ENCODE measurements around the gene LCTL.

The LCTL gene

DNA sequence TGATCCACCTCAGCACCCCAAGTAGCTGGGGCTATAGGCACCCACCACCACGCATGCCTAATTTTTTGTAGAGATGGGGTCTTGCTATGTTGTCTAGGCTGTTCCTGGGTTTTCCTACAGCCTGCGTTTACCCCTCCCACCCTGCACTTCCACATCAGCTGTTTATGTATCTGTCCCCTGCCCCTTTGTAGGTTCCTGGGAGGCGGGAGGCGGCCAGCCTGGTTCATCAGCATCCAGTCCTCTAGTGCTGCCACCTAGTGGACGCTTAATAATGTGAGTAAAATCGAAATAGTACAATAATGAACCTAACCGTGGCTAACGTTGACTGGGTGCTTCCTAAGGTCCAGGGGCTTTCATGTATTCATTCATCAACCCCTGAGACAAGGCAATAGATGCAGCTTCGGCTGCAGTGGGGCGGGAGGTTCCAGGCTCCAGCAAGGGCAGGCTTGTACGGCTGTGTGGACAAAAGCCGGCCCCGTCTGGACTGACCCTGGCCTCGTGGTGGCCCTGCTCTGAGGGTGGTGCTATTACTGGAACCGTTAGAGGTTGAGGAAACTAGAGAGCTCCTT is 1.2 kb upstream of the LCTL start:
- in situ Hi-C loops (cut with HindIII; ENCODE audit: low sequenced_read_pairs): no loop called here

DNA sequence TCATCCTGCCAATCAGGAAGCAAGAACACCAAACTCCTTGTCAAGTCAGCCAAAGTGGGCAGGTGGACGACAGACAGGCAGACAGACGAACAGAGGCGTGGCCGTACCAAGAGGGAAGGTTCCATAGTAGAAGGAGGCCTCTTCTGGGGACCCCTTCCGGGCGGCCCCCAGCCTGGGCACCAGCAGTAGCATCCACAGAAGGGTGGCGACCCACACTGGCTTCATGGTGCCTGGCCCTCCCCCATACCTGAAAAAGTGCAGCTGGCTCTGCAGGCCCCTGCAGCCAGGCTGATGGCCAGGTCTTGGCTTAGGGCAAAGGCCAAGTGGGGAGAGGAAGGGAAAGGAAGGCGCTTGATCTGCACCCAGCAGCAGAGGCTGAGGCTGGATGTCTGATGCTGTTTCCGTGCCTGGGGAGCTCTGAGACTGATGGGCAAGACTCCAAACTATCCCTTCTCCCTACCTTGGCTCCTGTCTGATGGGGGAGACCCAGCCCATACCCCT is 607 bp downstream of the LCTL start:
- in situ Hi-C loops (cut with HindIII; ENCODE audit: low sequenced_read_pairs): no loop called here

DNA sequence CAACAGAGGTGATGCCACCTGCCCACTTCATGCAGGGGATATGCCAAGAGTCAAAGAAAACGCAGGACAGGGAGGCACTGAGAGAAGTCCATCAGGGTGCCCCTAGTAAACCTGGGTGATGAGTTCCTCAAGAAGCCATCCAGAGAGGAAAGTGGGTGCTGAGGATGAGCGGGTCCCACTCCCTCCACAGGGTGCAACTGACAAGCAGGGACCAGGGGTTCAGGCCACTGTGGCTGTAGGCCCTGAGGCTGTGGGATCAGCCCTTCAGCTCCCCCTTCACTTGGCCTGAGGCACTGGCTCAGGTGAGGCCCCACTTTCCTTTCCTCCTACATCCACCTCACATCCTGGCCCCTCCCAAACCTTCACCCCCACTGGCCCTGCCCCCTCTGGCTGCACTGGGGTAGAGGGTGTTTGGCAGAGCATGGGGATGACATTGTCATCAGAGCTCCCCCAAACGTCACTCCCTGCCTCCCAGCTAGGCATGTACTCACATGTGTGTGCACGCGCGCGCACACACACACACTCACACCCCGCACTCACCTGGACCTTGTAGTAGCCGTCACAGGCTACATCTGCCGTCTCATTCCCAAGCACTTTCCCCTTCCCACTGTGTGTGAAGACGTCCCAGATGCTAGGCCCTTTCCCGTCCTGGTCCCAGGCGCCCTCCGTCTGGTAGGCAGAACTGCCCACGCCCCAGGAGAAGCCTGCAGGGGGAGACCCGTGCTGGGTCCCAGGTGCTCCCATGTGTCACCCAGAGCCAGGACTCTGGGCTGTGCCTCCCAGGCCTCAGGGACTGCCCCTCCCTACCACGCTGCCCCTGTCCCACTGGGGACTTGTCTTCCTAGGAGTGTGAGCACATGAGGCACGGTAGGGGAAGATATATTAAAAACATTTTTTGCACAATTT is 1.4 kb downstream of the LCTL start:
- in situ Hi-C loops (cut with HindIII; ENCODE audit: low sequenced_read_pairs): no loop called here

DNA sequence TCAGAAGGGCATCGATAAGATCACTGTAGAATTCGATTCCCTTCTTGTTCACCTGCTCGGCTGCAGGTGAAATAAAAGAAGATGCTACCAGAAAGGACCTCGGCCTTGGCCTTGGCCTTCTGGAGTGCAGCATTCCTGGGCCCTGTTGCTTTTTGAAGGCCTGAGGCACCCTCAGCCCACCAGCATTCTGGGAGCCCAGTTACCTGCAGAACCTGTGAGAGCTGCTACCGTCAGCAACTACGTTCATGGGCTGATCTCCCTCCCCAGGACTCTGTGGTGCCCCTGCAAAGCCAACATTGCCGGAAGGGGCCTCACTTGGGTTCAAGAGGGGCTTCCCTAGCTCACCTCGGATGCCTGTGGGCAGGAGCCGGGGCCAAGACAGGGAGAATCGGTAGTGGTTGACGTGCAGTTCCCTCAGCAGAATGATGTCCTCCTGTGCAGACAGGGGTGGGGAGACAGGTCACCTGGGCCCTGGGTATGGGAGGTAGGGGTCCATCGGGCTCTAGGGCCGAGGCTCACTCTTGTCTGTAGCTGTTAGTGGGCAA is 2.2 kb downstream of the LCTL start:
- in situ Hi-C loops (cut with HindIII; ENCODE audit: low sequenced_read_pairs): no loop called here

GRCh38 chr15:66563126-66563525 is 2.7 kb downstream of the LCTL start:
- in situ Hi-C loops (cut with HindIII; ENCODE audit: low sequenced_read_pairs): no loop called here

GRCh38 chr15:66560856-66561525 is 4.8 kb downstream of the LCTL start:
- in situ Hi-C loops (cut with HindIII; ENCODE audit: low sequenced_read_pairs): no loop called here

DNA sequence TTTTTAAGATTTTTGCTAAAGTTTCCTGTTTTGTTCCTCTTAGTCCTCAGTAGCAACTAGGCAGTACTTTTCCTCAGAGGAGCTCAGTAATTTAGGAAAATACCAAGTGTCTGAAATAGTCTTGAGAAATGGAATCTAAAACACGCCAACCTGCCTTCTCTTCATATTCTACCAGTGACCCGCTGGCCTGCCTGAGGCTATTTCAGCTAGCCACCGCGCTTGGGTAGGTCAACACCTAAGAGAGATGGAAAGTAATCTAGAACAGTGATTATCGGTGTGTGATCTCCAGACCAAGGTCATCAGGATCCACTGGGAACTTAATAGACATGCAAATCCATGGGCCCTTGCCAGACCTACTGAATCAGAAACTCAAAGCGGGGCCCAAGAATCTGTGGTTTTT is 7.5 kb downstream of the LCTL start:
- in situ Hi-C loops (cut with HindIII; ENCODE audit: low sequenced_read_pairs): no loop called here

DNA sequence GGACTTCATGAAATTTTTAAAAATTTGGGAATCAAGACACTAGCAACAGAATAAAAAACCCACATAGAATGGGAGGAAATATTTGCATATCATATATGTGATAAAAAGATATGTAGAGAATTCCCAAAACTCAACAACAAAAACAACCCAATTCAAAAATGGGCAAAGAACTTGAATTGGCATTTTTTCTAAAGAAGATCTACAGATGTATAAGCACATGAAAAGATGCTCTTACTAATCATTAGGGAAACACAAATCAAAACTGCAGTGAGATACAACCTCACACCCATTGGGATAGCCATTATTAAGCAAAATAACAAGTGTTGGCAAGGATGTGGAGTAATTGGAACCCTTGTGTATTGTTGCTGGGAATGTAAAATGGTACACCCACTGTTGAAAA is 10.1 kb downstream of the LCTL start:
- in situ Hi-C loops (cut with HindIII; ENCODE audit: low sequenced_read_pairs): no loop called here

DNA sequence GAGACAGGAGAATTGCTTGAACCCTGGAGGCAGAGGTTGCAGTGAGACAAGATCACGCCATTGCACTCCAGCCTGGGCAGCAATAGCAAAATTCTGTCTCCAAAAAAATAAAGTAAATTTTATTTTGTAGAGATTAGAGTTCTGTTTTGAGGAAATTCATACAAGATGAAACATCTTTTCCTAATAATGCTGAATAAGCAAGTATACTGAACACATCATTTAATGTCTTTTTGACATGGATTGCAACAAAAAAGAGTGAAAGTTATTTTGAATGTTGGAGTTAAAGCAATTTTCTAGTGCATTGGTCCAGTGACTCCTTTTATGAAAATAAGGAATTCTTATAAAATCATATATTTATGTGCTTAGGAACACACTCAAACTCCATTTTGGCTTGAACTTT is 20.5 kb downstream of the LCTL start:
- in situ Hi-C loops (cut with HindIII; ENCODE audit: low sequenced_read_pairs): no loop called here

- in situ Hi-C loops (cut with HindIII; ENCODE audit: low sequenced_read_pairs): no loop called here
Observed at GRCh38 chr15:66542896-66543295, 22.9 kb downstream of the LCTL start.

GRCh38 chr15:66535056-66535455 is 30.7 kb downstream of the LCTL start:
- in situ Hi-C loops (cut with HindIII; ENCODE audit: low sequenced_read_pairs): no loop called here

- in situ Hi-C loops (cut with HindIII; ENCODE audit: low sequenced_read_pairs): no loop called here
Observed at GRCh38 chr15:66524838-66525237, 41.0 kb downstream of the LCTL start.

DNA sequence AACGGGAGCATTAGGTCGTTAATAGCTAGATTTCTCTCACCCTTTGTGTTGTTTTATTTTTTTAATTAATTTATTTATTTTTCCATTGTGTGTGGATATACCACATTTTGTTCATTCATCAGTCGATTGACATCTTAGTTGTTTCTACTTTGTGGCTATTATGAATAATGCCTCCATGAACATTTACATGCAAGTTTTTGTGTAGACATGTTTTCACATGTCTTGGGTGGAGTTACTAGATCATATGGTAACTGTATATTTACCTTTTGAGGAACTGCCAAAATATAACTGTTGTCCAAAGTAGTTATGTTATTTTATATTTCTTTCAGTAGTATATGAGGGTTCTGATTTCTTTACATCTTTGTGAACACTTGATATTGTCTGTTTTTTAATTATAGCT is 41.9 kb downstream of the LCTL start:
- in situ Hi-C loops (cut with HindIII; ENCODE audit: low sequenced_read_pairs): no loop called here

GRCh38 chr15:66515901-66516322 is 49.9 kb downstream of the LCTL start:
- in situ Hi-C loops (cut with HindIII; ENCODE audit: low sequenced_read_pairs): no loop called here

DNA sequence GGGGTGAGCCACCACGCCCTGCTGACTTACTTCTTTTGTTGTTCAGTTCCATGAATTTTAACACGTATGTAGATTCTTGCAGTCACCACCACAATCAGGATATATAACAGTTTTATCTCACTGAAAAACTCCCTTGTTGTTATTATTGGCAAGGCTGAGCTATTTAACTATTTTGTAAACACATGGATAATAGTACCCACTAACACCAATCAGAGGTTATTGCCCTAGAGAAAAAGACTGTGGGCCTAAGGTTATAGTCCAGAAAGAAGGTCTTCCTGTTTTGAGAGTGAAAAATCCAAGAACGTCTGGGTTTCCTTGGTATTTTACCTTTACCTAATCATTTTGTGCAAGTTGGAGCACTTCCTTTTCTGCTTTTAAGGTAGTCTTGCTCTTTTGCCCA is 51.2 kb downstream of the LCTL start:
- in situ Hi-C loops (cut with HindIII; ENCODE audit: low sequenced_read_pairs): no loop called here

DNA sequence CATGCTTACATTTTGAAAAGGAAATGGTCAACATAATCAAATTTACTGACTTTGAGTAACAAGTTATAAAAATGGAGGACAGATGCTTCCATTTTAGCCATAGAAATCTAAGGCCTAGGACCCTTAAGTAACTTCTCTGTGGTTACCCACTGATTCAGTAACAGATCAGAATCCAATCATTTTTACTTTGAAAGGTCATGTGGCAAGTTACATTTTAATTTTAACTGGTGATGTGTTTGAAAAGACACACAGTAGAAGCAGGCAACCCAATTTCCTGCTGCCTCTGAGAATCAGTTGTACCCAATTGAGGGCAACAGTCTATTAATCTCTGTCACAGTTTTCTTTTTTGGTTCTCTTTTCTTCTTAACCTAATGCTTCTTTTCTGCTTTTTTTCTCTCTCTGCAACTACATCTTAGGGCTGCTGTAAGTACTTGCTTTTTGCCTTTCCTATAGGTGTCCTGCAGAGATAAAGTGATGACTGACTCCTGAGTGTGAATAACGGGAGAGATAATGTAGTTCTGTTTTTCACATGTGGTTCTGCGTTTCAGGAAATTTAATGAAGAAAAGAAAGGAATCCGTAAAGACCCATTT is 57.4 kb downstream of the LCTL start:
- in situ Hi-C loops (cut with HindIII; ENCODE audit: low sequenced_read_pairs): no loop called here

- in situ Hi-C loops (cut with HindIII; ENCODE audit: low sequenced_read_pairs): no loop called here
Observed at GRCh38 chr15:66505818-66506217, 60.0 kb downstream of the LCTL start.

DNA sequence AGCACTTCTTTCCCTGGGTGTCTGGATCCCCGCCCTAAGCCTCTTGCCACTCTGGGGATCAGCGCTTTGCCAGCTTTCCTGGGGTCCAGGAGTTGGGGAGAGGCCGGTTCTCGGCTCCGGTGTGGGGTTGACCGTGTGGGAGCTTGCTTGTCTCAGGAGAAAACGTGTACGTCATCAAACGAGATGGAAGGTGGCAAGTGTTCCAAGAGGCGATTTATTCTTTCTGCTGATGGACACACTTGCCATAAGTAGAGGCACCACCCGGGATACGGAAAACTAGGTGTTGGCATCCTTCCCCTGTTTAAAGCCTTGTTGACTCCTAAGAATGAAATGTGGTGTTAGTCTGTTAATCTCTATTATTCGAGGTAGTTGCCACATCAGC is 60.4 kb downstream of the LCTL start:
- in situ Hi-C loops (cut with HindIII; ENCODE audit: low sequenced_read_pairs): no loop called here

GRCh38 chr15:66504563-66505429 is 61.0 kb downstream of the LCTL start, which contains the start of the genes RPL4 and ZWILCH:
Gene RPL4, minus strand, starts transcription at chr15:66504855. Its CDS starts 65 bp downstream, at chr15:66504790.
Gene ZWILCH, plus strand, starts transcription at chr15:66505326. Its CDS starts 13 bp downstream, at chr15:66505339.
- in situ Hi-C loops (cut with HindIII; ENCODE audit: low sequenced_read_pairs): no loop called here
